ENCODE measurements around the gene PDE11A. TPM values are rescaled to one million over a fixed set of nuclear protein-coding genes. Genes with fewer than 3 reads are reported as not detected.

The PDE11A gene
- polyA plus RNA-seq, 1 donor, result 1.5 TPM

DNA sequence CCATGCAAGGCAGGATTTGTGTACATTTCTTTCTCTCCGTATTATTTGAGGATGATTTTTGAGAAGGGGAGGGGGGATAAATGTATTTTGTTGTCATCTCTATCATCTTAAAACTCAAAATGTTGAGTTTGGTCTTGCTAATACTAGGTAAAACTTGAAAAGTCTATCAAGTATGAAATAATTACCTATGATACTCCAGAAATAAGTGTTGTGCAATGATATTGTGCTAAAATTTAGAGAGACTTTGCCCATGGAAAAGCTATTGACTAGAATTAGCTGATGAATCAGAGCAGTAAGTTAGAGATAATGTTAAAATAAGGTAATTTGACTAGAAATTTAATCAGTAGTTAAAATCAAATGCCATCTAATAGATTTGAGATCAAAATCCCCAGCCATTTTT lies 356.1 kb downstream of the PDE11A start:
- no CpG with 5 or more reads among the region's 1 CpG for WGBS (ENCODE audit: insufficient coverage, low lambda C conversion rate)
- H3K27ac ChIP-seq (ENCODE audit: low read length), result no peak overlapping the region
- H3K4me3 ChIP-seq (ENCODE audit: low read length), result no peak overlapping the region
- H3K36me3 ChIP-seq (ENCODE audit: control insufficient read depth, insufficient read depth, low read length), result no peaks in the 10 kb centered on the region
- no peaks in the 10 kb centered on the region for H3K9me3 ChIP-seq (ENCODE audit: control insufficient read depth, low read depth, low read length)
- no peaks in the 10 kb centered on the region for H3K27me3 ChIP-seq (ENCODE audit: control insufficient read depth, insufficient read depth, low read length)
- H3K4me1 ChIP-seq (ENCODE audit: control insufficient read depth, insufficient read depth, low read length), result no peaks in the 10 kb centered on the region
- DNase-seq, result no peak

GRCh38 chr2:177715771-177716170 lies 356.8 kb downstream of the PDE11A start:
- Histone ChIP-seq H3K4me3 (ENCODE audit: low read length) (no peak overlapping the region), H3K27ac (ENCODE audit: low read length) (no peak overlapping the region), H3K4me1 (ENCODE audit: control insufficient read depth, insufficient read depth, low read length) (no peaks in the 10 kb centered on the region), H3K9me3 (ENCODE audit: control insufficient read depth, low read depth, low read length) (no peaks in the 10 kb centered on the region), H3K27me3 (ENCODE audit: control insufficient read depth, insufficient read depth, low read length) (no peaks in the 10 kb centered on the region), H3K36me3 (ENCODE audit: control insufficient read depth, insufficient read depth, low read length) (no peaks in the 10 kb centered on the region)
- WGBS (ENCODE audit: insufficient coverage, low lambda C conversion rate), result no CpG with 5 or more reads among the region's 2 CpGs
- DNase-seq, result no peak

DNA sequence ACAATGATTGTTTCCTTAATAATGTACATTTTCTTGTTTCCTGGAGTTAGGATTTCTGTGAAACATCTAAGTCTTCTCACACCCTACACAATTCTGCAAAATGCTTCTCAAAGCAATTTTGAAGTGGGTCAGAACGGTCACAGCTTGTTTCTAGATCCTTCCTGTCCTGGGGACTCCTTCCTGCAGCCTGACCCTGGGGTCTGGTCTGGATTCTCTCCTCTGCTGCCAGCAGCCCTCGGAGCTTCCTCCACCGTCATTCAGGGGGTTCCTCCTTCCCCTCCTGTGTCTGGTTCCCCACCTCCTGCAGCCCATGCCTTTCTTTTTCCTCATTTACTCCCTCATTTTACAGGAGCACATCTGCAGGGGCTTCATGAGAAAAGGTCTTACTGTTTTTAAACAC lies 357.9 kb downstream of the PDE11A start:
- Histone ChIP-seq H3K4me3 (ENCODE audit: low read length) (no peak overlapping the region), H3K27ac (ENCODE audit: low read length) (no peak overlapping the region), H3K9me3 (ENCODE audit: control insufficient read depth, low read depth, low read length) (no peaks in the 10 kb centered on the region), H3K4me1 (ENCODE audit: control insufficient read depth, insufficient read depth, low read length) (no peaks in the 10 kb centered on the region), H3K27me3 (ENCODE audit: control insufficient read depth, insufficient read depth, low read length) (no peaks in the 10 kb centered on the region), H3K36me3 (ENCODE audit: control insufficient read depth, insufficient read depth, low read length) (no peaks in the 10 kb centered on the region)
- DNase-seq, result no peak
- WGBS (ENCODE audit: insufficient coverage, low lambda C conversion rate), result no CpG with 5 or more reads among the region's 3 CpGs

DNA sequence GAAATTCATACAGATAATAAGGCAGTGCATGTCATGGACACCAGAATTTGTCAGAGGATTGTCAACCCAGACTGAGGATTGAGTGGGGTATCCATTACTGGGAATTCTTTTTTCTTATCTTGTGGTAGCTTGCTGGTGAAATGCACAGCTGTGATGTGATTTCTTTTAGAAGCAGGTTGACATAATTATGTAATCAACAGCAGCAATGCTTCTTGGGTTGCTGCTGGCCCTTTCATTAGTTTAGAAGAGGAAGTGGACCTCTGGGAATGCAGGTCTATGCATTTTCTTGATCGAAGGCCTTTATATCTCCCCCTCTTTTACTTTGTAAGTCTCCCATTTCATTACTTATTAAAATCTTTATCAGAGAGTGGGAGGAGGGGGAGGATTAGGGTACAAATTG lies 360.1 kb downstream of the PDE11A start:
- no peak overlapping the region for H3K4me3 ChIP-seq (ENCODE audit: low read length)
- H3K4me1 ChIP-seq (ENCODE audit: control insufficient read depth, insufficient read depth, low read length), result no peaks in the 10 kb centered on the region
- H3K36me3 ChIP-seq (ENCODE audit: control insufficient read depth, insufficient read depth, low read length), result no peaks in the 10 kb centered on the region
- H3K27ac ChIP-seq (ENCODE audit: low read length), result no peak overlapping the region
- no peak for DNase-seq
- H3K27me3 ChIP-seq (ENCODE audit: control insufficient read depth, insufficient read depth, low read length), result no peaks in the 10 kb centered on the region
- H3K9me3 ChIP-seq (ENCODE audit: control insufficient read depth, low read depth, low read length), result no peaks in the 10 kb centered on the region
- WGBS (ENCODE audit: insufficient coverage, low lambda C conversion rate), result no CpG with 5 or more reads among the region's 1 CpG

DNA sequence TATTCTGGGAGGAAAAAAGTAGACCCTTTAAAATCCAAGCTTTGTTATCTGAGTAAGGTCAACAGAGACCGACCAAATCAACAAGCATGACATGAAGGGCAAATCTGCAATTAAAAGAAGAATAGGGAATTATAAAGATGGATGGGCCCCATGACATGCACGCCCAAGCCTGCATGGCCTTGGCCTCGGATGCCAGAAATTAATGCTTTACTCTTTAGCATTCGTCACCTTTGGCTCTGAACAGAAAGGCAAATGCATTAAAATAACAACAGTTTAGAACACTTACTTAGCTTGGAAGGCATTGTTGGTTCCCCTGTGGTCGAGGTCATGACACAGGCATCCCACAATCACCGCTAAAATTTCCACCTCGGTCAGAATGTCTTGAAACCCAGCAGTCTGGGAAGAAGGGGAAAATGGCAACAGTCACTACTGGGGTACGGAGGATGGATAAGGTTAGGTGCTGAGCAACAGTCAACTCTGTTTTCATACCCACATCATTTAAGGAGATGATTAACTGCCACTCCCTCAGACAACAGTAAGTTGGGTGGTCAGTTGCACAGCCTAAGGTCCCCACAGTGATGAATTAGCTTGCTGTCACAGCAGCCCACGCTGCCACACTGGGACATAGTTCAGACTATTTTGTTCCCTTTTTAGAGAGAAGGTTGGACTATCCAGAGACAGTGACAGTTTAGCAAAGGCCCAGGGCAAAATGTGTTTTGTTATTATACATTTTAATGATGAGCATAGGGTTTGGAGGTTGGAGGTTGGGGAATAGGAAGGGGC lies 360.9 kb downstream of the PDE11A start:
- no peak overlapping the region for H3K27ac ChIP-seq (ENCODE audit: low read length)
- no peak for DNase-seq
- H3K9me3 ChIP-seq (ENCODE audit: control insufficient read depth, low read depth, low read length), result no peaks in the 10 kb centered on the region
- no peaks in the 10 kb centered on the region for H3K4me1 ChIP-seq (ENCODE audit: control insufficient read depth, insufficient read depth, low read length)
- H3K4me3 ChIP-seq (ENCODE audit: low read length), result no peak overlapping the region
- H3K36me3 ChIP-seq (ENCODE audit: control insufficient read depth, insufficient read depth, low read length), result no peaks in the 10 kb centered on the region
- WGBS (ENCODE audit: insufficient coverage, low lambda C conversion rate), result no CpG with 5 or more reads among the region's 9 CpGs
- no peaks in the 10 kb centered on the region for H3K27me3 ChIP-seq (ENCODE audit: control insufficient read depth, insufficient read depth, low read length)

DNA sequence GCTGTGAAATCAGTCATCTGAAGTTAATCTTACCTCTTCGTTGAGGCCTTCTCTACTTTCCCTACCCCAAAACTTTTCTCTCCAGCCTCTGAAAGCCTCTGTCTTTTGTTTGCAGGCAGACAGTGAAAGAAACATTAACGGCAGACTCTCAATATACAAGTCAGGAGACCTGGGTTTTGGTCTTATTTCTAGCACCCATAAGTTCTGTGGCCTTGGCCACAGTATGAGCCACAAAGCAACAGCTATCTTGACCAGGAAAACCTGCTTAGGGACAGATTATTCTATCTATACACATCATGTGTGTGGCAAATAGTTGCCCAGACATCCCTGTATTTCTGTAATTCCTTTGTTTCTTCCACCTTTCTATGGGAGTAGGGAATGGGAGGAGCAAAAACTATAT lies 361.7 kb downstream of the PDE11A start:
- Histone ChIP-seq H3K36me3 (ENCODE audit: control insufficient read depth, insufficient read depth, low read length) (no peaks in the 10 kb centered on the region), H3K4me1 (ENCODE audit: control insufficient read depth, insufficient read depth, low read length) (no peaks in the 10 kb centered on the region), H3K9me3 (ENCODE audit: control insufficient read depth, low read depth, low read length) (no peaks in the 10 kb centered on the region), H3K27me3 (ENCODE audit: control insufficient read depth, insufficient read depth, low read length) (no peaks in the 10 kb centered on the region), H3K27ac (ENCODE audit: low read length) (no peak overlapping the region), H3K4me3 (ENCODE audit: low read length) (no peak overlapping the region)
- DNase-seq, result no peak
- WGBS (ENCODE audit: insufficient coverage, low lambda C conversion rate), result 80% methylated on average over 1 of the region's 2 CpGs

DNA sequence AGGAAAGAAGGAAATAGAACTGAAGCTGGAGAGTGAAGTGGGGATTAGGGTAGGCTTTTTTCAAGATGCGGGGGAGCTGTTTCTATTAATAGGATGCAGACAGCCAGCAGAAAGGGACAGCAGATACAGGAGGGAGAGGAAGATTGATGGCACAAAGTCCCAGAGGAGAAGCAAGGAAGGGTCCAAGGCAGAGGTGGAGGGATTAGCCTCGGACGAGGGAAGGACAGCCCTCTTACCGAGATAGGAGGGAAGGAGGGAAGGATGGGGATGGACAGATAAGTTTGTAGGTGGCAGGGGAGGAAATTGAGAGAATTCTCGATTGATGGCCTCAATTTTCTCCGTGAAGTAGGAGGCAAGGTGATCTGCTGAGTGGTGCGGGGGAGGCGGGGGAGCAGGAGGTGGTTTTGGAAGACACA lies 362.6 kb downstream of the PDE11A start:
- Histone ChIP-seq H3K27ac (ENCODE audit: low read length) (no peak overlapping the region), H3K9me3 (ENCODE audit: control insufficient read depth, low read depth, low read length) (no peaks in the 10 kb centered on the region), H3K36me3 (ENCODE audit: control insufficient read depth, insufficient read depth, low read length) (no peaks in the 10 kb centered on the region), H3K27me3 (ENCODE audit: control insufficient read depth, insufficient read depth, low read length) (no peaks in the 10 kb centered on the region), H3K4me1 (ENCODE audit: control insufficient read depth, insufficient read depth, low read length) (no peaks in the 10 kb centered on the region), H3K4me3 (ENCODE audit: low read length) (no peak overlapping the region)
- WGBS (ENCODE audit: insufficient coverage, low lambda C conversion rate), result 96% methylated on average over 3 of the region's 8 CpGs
- DNase-seq, result no peak

DNA sequence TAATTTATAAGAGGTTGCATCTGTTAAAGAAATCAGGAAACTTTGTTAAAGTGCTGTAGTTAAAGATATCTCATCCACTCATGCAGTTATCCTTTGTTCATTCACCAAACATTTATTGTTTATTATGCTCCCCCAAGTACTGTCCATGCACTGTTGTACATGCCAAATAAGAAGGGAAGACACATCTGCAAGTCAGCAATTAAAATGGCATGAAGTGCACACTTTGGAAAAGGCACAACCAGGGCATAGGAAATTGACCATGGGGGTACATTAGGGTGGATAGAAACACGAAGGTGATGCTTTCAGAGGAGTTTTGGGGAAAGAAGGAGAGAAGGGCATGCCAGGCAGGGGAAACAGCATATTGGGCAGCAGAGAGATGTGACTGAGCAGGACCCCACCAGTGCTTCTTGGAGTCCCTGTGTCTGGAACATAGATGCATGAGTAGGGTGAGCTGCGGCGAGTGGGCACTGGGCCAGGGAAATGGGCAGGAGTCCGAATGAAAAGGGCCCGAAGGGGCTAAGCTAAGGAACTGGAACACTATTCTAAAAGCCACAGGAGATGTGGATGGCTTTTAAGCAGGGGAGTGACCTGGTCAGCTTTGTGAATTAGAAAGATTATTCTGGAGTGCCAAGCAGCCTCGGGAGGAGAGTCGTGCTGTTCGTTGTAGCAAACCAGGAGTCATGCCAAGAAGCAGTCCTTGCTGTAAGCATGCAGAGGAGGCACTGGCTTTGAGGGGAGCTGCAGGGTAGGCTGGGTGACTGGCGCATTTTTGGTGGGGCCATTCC lies 363.7 kb downstream of the PDE11A start:
- Histone ChIP-seq H3K36me3 (ENCODE audit: control insufficient read depth, insufficient read depth, low read length) (no peaks in the 10 kb centered on the region), H3K4me1 (ENCODE audit: control insufficient read depth, insufficient read depth, low read length) (no peaks in the 10 kb centered on the region), H3K27me3 (ENCODE audit: control insufficient read depth, insufficient read depth, low read length) (no peaks in the 10 kb centered on the region), H3K9me3 (ENCODE audit: control insufficient read depth, low read depth, low read length) (no peaks in the 10 kb centered on the region), H3K27ac (ENCODE audit: low read length) (no peak overlapping the region), H3K4me3 (ENCODE audit: low read length) (no peak overlapping the region)
- no peak for DNase-seq
- WGBS (ENCODE audit: insufficient coverage, low lambda C conversion rate), result no CpG with 5 or more reads among the region's 9 CpGs

GRCh38 chr2:177708106-177708505 lies 364.5 kb downstream of the PDE11A start:
- Histone ChIP-seq H3K36me3 (ENCODE audit: control insufficient read depth, insufficient read depth, low read length) (no peaks in the 10 kb centered on the region), H3K27me3 (ENCODE audit: control insufficient read depth, insufficient read depth, low read length) (no peaks in the 10 kb centered on the region), H3K9me3 (ENCODE audit: control insufficient read depth, low read depth, low read length) (no peaks in the 10 kb centered on the region), H3K4me1 (ENCODE audit: control insufficient read depth, insufficient read depth, low read length) (no peaks in the 10 kb centered on the region), H3K4me3 (ENCODE audit: low read length) (no peak overlapping the region), H3K27ac (ENCODE audit: low read length) (no peak overlapping the region)
- no peak for DNase-seq
- 100% methylated on average over 1 of the region's 2 CpGs for WGBS (ENCODE audit: insufficient coverage, low lambda C conversion rate)

DNA sequence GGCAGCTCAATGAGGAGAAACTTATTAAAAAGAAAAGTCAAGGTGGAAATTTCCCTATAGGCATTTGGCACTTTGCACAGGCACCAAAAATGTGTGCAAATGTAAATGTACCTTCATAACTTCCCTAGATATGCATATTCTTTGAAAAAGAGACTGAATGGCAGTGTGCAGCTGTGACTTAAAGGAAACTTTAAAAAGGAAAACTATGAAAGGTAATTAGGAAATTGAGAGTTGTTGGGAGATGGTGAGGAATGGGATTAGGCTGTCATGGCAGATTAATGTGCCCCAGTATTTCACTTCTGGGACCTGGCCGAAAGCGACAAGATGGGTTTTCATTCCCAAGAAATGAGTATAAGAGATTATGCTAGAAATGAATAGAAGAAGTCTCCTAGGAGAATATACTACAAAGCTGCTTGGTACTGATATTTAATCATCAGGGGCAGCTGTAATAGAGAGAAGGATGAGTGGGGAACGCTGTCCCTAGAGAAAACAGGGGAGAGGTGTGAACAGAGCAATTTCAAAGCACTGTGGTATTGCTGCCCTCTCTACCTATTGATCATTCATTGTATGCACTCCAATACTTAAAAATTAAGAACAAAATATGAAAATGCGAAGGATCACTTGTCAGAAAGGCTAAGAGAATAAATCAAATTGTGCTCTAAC lies 366.9 kb downstream of the PDE11A start:
- H3K27me3 ChIP-seq (ENCODE audit: control insufficient read depth, insufficient read depth, low read length), result no peaks in the 10 kb centered on the region
- H3K4me3 ChIP-seq (ENCODE audit: low read length), result no peak overlapping the region
- DNase-seq, result no peak
- H3K4me1 ChIP-seq (ENCODE audit: control insufficient read depth, insufficient read depth, low read length), result no peaks in the 10 kb centered on the region
- no peak overlapping the region for H3K27ac ChIP-seq (ENCODE audit: low read length)
- H3K9me3 ChIP-seq (ENCODE audit: control insufficient read depth, low read depth, low read length), result no peaks in the 10 kb centered on the region
- no peaks in the 10 kb centered on the region for H3K36me3 ChIP-seq (ENCODE audit: control insufficient read depth, insufficient read depth, low read length)
- WGBS (ENCODE audit: insufficient coverage, low lambda C conversion rate), result 100% methylated on average over 1 of the region's 4 CpGs

Measured in large intestine (tissue), 3 donors.